NCI-H510A (cell line): ENCODE results near the gene FBXO7.
"Not testable (repeated sequence)": the region's sequence is repeated elsewhere in the genome, so short reads cannot be mapped to it uniquely, and the experiment has no call there.

Experiments used
- DNase-seq: peaks from one replicate; lab custom pipeline; 2025; lab: John Stamatoyannopoulos, UW

FBXO7 gene

GRCh38 chr22:32474635-32475467, at the start of gene FBXO7:
TSS of gene FBXO7 (plus strand) at chr22:32474811. CDS start at chr22:32475003, 192 bp downstream.
- DNase-seq = peak; percentile 78

DNA sequence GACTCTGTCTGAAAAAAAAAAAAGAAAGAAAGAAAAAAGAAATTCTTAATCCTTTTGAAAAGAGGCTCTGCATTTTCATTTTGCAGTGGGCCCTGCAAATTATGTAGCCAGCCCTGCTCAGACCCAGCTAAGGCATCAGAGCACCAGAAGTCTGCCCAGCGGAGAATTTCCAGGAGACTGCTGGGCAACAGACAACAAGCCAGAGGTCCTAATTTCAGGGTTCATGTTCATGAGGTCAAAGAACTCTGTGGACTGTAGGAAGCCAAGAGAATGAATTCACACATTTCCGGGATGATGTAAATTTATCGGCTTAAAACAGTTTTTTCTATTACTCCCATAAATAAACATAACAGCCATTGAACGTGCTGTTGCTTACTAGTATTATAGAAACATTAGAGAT, 47.7 kb upstream of the FBXO7 start:
- no peak for DNase-seq

GRCh38 chr22:32430352-32430751, 44.3 kb upstream of the FBXO7 start:
- no peak for DNase-seq

GRCh38 chr22:32444068-32444467, 30.5 kb upstream of the FBXO7 start:
- no peak for DNase-seq

- no peak for DNase-seq
Measured at GRCh38 chr22:32446321-32446720, 28.3 kb upstream of the FBXO7 start.

DNA sequence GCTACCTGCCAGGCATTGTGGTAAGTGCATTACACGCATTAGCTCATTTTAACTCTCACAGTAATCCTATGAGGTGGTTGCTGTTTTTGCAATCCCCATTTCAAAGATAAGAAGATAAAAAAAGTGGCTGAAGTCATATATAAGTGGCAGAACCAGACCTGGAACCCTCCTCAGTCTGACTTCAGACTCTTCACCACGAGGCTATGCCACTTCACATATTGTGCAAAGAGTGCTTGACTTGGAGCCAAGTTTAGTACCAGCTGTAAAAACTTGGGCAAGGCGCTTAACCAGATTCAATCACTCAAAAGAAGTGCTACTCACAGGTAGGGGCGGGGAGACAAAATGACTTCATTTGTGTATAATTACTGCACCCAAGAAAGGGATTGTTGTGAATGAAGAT, 25.6 kb upstream of the FBXO7 start:
- no peak for DNase-seq

DNA sequence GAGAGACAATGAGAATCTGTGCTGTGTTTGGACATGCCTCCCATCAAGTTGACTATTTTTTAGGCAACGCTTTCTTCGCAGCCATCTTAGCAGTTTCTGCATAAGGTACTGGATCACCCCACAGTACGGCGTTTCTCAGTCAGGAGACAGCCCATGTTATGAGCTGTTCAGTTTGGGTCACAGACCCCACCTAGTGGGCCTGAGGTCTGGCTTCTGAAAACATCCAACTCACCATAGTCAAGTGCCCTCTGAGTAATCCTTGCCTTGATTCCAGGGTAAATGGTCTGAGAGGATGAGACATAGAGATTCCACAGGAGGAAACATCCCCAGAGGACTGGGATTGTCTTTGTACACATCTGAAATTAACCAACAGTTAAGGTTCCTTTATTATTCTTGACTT, 17.6 kb upstream of the FBXO7 start:
- DNase-seq = no peak

- DNase-seq = no peak
Measured at GRCh38 chr22:32462452-32462851, 12.2 kb upstream of the FBXO7 start.

DNA sequence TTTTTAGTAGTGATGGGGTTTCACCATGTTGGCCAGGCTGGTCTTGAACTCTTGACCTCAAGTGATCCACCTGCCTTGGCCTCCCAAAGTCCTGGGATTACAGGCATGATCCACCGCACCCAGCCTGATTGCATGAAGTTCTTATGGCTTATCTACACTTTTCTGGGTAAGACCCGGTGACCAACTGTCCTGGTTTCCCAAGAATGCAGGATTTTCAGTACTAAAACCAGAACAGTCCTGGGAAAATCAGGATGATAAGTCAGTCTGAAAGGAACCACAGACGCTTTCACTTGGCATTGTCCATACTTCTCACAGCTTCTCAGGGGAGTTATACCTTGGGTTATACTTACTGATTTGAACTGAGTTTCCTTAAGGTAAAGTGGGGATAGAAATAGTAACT, 8.9 kb upstream of the FBXO7 start:
- DNase-seq = no peak

GRCh38 chr22:32466496-32466895, 8.1 kb upstream of the FBXO7 start:
- DNase-seq = no peak

DNA sequence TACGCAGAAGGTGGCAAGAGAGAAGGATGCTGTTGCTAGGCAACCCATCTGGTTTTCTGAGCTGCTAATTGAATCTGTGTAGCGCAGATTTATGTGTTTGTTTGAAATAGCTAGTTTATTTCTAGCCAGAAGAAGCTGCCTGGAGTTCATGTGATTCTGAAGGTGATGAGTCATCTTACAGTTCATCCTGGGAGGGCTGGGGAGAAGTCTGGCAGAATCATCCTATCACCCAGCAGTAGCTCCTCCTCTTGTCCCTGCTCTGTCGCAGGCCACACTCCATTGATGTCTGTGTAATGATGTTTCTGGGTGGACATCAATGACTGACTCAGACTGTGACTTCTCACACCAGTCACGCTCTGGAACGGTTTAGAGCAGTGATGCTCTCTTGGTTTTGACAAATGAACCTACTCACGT, 4.8 kb upstream of the FBXO7 start:
- DNase-seq = no peak

DNA sequence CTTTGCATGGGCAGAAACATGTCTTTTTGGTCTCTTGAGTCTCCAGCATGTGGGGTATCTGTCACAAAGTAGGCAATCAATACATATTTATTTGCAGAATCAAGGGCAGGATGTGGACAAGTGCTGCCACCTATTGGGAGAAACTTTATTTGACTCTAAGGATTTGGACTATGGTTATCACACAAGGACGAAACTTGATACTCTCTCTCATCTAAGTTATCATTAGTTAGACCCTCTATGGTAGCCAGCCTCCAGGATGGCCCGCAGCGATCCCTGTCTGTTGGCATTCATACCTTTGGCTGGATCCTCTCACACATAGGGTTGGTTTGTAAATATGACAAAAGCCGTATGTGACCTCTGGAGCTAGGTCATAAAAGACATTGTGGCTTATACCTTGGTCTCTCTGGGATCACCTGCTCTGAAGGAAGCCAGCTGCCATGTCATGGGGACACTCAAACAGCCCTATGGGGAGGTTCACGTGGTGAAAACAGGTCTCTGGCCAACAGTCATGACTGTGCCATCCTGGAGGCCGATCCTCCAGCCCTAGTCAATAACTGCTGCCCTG, 1.1 kb upstream of the FBXO7 start:
- DNase-seq = no peak

GRCh38 chr22:32475468-32476010, 928 bp downstream of the FBXO7 start:
- no peak for DNase-seq

DNA sequence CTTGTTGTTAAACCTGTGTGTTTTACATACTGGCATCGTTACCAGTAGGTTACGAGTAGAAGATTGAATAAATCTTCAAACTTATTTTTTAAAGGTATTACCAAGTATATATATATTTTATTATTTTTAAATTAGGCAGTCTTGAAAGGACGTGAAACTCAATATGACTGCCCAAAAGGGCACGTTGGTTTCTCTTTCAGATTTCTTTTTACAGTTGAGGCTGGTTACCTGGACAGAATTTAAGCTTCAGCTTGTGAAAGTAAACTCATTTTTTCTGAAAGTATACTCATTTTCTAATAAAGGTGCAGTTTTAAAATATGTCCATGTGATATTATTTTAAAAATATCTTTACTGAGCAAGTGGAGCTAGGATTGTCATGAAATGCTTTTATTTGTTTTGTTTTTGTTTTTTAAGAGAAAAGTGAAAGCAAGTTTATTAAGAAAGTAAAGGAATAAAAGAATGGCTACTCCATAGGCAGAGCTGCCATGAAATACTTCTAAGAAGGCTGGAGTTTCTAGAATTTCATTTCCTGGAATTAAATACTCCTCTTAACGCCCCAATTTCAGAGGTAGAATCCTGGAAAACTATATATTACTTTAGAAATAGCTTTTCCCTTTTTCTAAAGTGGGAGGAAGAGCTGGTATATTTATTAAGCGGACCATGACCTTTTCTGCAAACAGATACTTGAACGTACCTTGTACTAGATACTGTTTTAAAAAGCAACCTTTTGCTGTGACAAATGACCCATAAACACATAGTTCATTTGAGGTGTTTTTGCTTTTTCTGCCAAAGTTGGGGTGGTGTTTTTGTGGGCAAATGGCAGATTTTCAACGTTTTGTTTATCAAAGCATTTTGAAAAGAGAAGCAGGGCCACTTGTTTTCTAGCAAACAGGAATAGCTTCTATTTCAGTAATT, 1.9 kb downstream of the FBXO7 start:
- DNase-seq = no peak

GRCh38 chr22:32477596-32477995, 3.0 kb downstream of the FBXO7 start:
- no peak for DNase-seq

- DNase-seq = not testable (repeated sequence)
Measured at GRCh38 chr22:32478552-32478951, 3.9 kb downstream of the FBXO7 start.

DNA sequence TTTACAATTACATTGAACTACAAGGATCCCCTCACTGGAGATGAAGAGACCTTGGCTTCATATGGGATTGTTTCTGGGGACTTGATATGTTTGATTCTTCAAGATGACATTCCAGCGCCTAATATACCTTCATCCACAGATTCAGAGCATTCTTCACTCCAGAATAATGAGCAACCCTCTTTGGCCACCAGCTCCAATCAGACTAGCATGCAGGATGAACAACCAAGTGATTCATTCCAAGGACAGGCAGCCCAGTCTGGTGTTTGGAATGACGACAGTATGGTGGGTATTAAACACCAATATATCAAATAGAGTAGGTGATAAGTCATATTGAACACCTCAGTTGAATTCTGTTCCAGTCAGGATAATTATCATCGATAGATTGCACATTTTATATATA, 4.4 kb downstream of the FBXO7 start:
- no peak for DNase-seq

DNA sequence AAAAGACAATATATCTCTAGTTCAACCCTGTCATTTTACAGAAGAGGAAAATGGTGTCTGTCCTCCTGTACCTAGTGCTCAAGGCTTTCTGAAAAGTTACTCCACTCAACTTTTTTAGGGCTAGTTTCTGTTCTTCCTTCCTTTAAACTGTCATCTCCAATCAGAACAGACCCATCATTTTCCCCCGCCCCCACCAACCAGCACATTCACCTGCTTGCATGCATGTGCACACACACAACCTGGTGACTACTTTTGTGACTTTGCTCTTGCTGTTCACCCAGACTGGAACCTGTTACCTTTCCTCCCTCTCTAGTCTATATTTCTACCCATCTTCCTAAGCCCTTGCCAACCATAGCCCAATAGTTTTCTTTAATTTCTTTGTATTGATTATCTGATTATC, 5.6 kb downstream of the FBXO7 start:
- no peak for DNase-seq

GRCh38 chr22:32482708-32483107, 8.1 kb downstream of the FBXO7 start:
- no peak for DNase-seq

DNA sequence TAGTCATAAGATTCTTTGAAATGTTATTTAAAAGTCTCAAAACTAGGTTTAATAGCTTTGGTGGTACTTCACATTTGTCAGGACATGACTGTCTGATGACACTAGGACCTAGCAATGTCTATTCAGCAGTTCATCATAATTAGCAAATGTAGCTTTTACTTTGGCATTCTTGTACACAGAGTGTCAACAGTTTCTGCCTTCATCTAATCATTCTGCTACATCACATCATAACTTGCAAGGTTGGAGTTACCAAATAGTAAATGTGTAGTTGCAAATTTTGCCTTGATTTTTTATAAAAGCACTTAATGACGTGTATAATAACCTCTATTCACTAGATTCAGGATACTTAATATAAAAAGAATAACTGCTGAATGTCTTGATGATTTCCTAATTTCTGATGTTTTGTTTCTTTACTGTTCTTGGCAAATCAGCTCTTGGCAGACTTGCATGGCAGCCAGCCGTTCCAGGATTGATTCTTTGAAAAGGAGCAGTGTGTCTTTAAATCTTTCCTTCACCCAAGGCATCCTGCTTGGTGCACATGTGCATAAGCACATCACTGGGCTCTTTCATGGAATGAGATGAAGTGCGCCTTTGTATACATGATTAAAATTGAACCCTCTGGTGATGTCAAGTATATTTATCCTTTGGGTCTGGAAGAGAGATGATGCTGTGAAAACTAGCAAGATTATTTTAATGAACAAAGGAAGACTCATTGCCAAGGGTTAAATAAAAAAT, 12.2 kb downstream of the FBXO7 start:
- no peak for DNase-seq

GRCh38 chr22:32487461-32487860, 12.8 kb downstream of the FBXO7 start:
- DNase-seq = no peak

GRCh38 chr22:32489377-32489776, 14.8 kb downstream of the FBXO7 start:
- no peak for DNase-seq
